ENCODE data around the gene ZCCHC4.

ZCCHC4 gene

GRCh38 chr4:25378437-25378743 is 65.8 kb downstream of the ZCCHC4 start:
- no peak for DNase-seq

DNA sequence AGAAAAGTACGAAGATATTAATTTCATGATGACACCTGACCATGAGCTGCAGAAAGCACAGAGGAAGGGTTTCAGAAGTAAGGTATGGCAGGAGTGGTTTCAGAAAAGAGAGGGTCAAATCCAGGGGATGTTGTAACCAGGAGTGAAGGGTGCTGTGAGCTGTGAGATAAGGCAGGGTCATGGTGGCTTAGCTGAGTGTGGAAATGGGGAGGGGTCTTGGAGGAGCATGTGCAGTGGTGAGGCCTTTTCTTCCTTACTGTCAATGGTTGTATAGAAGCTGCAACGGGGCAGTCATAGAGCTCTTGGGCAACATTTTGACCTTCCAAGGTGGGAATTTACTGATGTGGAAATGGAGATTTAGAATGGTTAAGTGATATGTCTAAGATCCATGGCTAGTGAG is 67.0 kb downstream of the ZCCHC4 start:
- DNase-seq = no peak

DNA sequence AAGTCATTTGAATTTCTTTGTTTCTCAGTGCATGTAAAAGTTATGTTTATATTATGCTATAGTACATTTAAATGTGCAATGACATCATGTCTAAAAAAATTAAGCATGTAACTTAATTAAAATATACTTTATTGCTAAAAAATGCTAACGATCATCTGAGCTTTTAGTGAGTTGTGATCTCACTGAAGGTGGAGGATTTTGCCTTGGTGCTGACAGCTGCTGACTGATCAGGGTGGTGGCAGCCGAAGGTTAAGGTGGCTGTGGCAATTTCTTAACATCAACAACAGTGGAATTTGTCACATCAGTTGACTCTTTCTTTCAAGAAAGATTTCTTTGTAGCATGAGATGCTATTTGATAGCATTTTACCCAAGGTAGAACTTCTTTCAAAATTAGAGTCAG is 71.1 kb downstream of the ZCCHC4 start:
- no peak for DNase-seq

DNA sequence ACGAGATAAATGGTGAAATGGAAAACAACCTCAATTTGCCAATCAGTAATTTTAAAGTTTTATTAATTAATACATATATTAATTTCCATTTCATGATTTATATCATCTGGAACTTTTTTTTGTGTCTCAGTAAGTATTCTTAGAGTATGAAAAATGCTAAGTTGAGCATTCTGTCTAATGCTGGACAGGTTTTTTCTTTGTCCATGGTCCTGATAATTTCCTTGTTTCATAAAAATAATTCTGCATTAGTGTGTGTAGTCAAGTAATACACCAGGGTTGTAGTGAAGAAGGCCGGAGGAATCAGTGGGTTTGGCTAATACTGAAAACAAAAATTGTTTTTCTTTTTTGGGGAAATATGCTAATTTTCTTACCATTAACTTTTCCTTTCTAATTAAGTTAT is 74.4 kb downstream of the ZCCHC4 start:
- no peak for DNase-seq

GRCh38 chr4:25397305-25397704 is 84.7 kb downstream of the ZCCHC4 start:
- no peak for DNase-seq

GRCh38 chr4:25399510-25399909 is 86.9 kb downstream of the ZCCHC4 start:
- DNase-seq = no peak

DNA sequence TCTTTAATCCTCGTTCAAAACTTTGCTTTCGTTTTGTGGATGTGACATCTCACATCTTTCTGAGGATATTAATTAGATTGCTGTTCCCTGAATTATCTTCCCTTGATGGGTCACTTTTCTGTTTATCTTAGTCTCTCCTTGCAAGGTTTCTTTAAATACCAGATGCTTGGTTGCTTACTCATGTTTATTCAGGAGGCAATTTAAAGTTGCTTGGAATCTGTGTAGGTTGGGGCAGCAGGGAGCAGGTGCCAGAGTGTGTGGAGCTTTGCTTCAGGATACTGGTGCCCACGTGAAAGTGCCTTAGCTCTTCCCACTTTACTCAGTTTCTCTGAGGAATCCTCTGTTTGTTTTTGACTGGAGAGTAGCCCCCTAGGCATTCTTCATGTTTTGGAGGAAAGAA is 88.5 kb downstream of the ZCCHC4 start:
- no peak for DNase-seq

DNA sequence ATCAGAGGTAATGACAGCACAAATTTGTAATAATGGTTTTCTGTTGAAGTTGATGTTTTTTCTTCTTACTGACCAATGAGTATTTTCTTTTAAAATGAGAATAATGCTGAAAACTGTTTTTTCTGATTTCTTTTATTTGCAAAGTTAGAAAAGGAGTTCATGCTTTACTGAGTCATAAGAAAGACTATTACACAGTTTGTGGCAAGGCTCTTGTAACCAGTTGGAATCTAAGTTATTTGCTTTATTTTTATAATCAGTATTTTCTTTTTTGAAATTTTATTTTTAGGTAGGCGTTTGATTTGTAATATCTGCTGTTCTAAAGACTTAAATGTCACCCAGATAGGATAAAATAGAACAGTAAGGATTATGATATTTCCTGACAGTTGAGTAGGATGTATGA is 89.9 kb downstream of the ZCCHC4 start:
- DNase-seq = no peak

DNA sequence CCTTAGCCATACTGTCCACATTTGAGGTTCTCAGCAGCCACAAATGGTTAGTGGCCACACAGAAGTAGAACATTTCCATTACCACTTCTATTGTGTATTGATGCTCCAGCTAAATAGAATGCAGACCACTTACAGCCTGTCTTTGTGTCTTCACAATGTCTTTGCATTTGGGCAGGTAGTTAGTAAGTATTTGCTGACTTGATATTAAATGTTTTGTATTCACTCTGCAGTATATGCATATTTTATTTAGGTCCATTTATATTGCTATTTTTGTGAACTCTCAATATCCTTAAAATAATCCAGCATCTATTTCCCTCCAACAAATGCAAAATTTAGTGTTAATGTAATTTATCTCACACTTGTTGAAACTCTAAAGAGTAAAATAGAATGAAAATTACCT is 91.1 kb downstream of the ZCCHC4 start:
- DNase-seq = no peak

DNA sequence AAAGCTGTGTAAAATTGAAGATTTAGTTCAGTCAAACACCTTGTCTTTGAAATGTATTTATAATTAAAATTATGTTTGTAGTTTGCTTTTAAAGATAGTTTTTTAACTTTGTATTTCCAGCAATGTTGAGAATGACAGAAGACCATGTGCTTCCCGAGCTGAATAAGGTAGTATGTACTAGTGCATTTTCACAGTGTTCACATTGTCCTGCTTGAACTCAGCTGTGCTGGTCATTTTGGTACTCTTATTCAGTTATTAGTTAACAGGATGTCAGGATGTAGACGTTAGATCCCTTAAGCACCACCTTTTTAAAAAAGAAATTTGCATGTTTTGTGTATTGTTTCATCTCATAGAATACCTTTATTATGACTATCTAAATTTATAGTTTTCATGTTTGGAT is 92.9 kb downstream of the ZCCHC4 start:
- DNase-seq = no peak

GRCh38 chr4:25406081-25406692 is 93.6 kb downstream of the ZCCHC4 start:
- DNase-seq = no peak

DNA sequence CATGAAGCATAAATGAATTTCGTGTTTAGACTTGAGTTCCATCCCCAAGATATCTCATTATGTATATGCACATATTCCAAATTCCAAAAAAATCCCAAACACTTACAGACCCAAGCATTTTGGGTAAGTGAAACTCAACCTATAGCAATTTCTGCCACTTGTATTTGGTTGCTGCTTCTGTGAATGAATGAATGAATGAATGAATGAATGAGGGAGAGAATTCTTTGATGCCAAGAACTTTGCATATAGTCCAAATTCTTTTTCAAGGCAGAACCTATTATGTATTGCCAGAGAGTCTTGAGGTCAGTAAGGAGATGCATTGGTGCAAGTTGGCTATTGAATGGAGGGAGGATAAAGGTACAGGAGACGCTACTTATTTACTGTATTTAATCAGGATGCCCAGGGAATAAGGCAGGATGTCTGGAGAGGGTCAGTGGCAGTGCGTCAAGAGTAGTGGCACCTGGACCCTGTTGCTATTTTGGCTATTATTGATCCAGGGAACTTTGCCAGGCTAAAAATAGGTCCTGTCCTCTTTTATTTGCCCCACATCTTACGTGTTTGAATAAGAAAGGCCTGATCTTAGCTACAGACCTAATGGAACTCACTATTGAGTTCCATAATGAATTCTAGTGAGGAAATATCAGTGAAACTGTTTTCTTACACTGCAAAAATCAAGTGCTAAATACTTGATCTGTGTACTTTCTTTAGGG is 98.4 kb downstream of the ZCCHC4 start:
- no peak for DNase-seq

- DNase-seq = no peak
Observed at GRCh38 chr4:25413261-25413660, 100.7 kb downstream of the ZCCHC4 start.

DNA sequence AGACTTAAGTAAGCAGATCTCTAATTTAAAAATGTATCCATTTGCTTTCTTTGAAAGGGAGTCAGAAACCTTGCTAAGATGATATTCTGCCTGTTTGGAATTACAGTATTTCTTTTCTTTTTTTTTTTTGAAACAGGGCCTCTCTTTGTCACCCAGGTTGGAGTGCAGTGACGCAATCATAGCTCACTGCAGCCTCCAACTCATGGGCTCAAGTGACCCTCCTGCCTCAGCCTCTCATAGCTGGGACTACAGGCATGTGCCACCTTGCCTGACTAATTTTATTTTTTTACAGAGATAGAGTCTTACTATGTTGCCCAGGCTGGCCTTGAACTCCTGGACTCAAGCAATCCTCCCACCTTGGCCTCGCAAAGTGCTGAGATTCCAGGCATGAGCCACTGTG is 104.4 kb downstream of the ZCCHC4 start:
- DNase-seq = no peak

Data from stimulated activated CD4-positive, alpha-beta T cell treated with anti-CD3 and anti-CD28 coated beads, Interleukin-4, amount 100 ng/mL, for 4 hours (primary cell).